GM18499 (cell line): ENCODE results near the gene COL8A1.

ENCODE experiments used
- ATAC-seq: cut with Tn5 transposase; IDR thresholded peaks from one replicate; pipeline ENCODE4 v1.9.1; 2021; ENCODE audit warnings: moderate number of reproducible peaks; ENCODE audit not compliant: insufficient read depth, unreplicated experiment

COL8A1 gene

GRCh38 chr3:99751649-99752048 is 113.3 kb downstream of the COL8A1 start:
- ATAC-seq, result no peak

GRCh38 chr3:99753268-99753975 is 115.0 kb downstream of the COL8A1 start:
- ATAC-seq, result peak; percentile 68

- no peak for ATAC-seq
Measured at GRCh38 chr3:99755831-99756230, 117.4 kb downstream of the COL8A1 start.

- ATAC-seq, result no peak
Measured at GRCh38 chr3:99757966-99758365, 119.6 kb downstream of the COL8A1 start.

GRCh38 chr3:99758502-99759177 is 120.2 kb downstream of the COL8A1 start:
- ATAC-seq, result no peak

- no peak for ATAC-seq
Measured at GRCh38 chr3:99760031-99760430, 121.6 kb downstream of the COL8A1 start.

GRCh38 chr3:99760629-99761028 is 122.2 kb downstream of the COL8A1 start:
- ATAC-seq, result no peak

GRCh38 chr3:99761415-99762165 is 123.2 kb downstream of the COL8A1 start:
- no peak for ATAC-seq

GRCh38 chr3:99762901-99763300 is 124.5 kb downstream of the COL8A1 start:
- no peak for ATAC-seq

GRCh38 chr3:99764377-99764776 is 126.0 kb downstream of the COL8A1 start:
- ATAC-seq, result no peak

GRCh38 chr3:99765042-99765942 is 126.9 kb downstream of the COL8A1 start:
- ATAC-seq, result no peak

GRCh38 chr3:99767291-99767690 is 128.9 kb downstream of the COL8A1 start:
- no peak for ATAC-seq

GRCh38 chr3:99768126-99768525 is 129.7 kb downstream of the COL8A1 start:
- ATAC-seq, result no peak

- ATAC-seq, result no peak
Measured at GRCh38 chr3:99768808-99769501, 130.6 kb downstream of the COL8A1 start.

- ATAC-seq, result no peak
Measured at GRCh38 chr3:99772171-99772570, 133.8 kb downstream of the COL8A1 start.

- no peak for ATAC-seq
Measured at GRCh38 chr3:99772671-99773070, 134.3 kb downstream of the COL8A1 start.

- peak; percentile 98 for ATAC-seq
Measured at GRCh38 chr3:99774467-99774866, 136.1 kb downstream of the COL8A1 start.

- ATAC-seq, result no peak
Measured at GRCh38 chr3:99776516-99777209, 138.3 kb downstream of the COL8A1 start.

GRCh38 chr3:99777210-99777549 is 138.8 kb downstream of the COL8A1 start:
- ATAC-seq, result no peak
